Retinal pigment epithelial cell (primary cell): ENCODE results near the gene RIT2.

ENCODE experiments used
- DNase-seq: peaks from one replicate; pipeline ENCODE4 v3.0.0-alpha.2; 2010; ENCODE audit warnings: low read depth
- H3K4me3 ChIP-seq: 2 replicates; pipeline ENCODE4 v1.5.1; 2011; ENCODE audit warnings: mild to moderate bottlenecking, low read length, control low read depth, moderate library complexity
- CTCF ChIP-seq: conservative IDR thresholded peaks from 2 replicates; pipeline ENCODE4 v1.5.1; 2011; ENCODE audit warnings: low read depth, low read length, control low read depth, inconsistent platforms

Gene RIT2

GRCh38 chr18:42706029-42706608 is 409.4 kb downstream of the RIT2 start:
- H3K4me3 ChIP-seq = no peak overlapping the region
- DNase-seq = no peak
- TF ChIP-seq CTCF = no peak
